Sigmoid colon (tissue), 4 donors: ENCODE data around the gene RPS16.

ENCODE experiments used
- CTCF ChIP-seq, 4 experiments: fragments of 450-650 bp in 3 of 4; fragments of 200-600 bp in 1 of 4; IDR thresholded peaks; one replicate each; pipeline ENCODE4 v1.5.1; 2016 to 2019; ENCODE audit warnings: antibody characterized with exemption in 4 of 4, mild to moderate bottlenecking in 3 of 4, moderate library complexity in 2 of 4
- EP300 ChIP-seq, 4 donors: sonication (generic); formaldehyde crosslinking; IDR thresholded peaks; one replicate each; pipeline ENCODE4 v1.6.1; 2017; ENCODE audit warnings: antibody characterized with exemption in 4 of 4
- POLR2A ChIP-seq, 2 donors: fragments of 450-650 bp; IDR thresholded peaks; one replicate each; pipeline ENCODE4 v1.6.1; 2016; ENCODE audit warnings: antibody characterized with exemption in 2 of 2, mild to moderate bottlenecking in 2 of 2, moderate library complexity in 2 of 2

- TF ChIP-seq EP300 (IDR thresholded peaks at IDR 0.05) (no peak), POLR2A (IDR thresholded peaks at IDR 0.05) (no peak), CTCF (IDR thresholded peaks at IDR 0.05) (no peak)
Measured at GRCh38 chr19:39467941-39468340, 32.2 kb upstream of the RPS16 start.
